HG03045 (cell line): ENCODE measurements around the gene RSPH9.
A peak's percentile ranks its signal among the peaks of the same experiment; 100 is the strongest.
"Not testable (repeated sequence)": the region's sequence is repeated elsewhere in the genome, so short reads cannot be mapped to it uniquely, and the experiment has no call there.

Experiments
- ATAC-seq: cut with Tn5 transposase; IDR thresholded peaks from one replicate; pipeline ENCODE4 v1.9.1; 2021; ENCODE audit warnings: mild to moderate bottlenecking, moderate library complexity; ENCODE audit not compliant: unreplicated experiment

RSPH9 gene

GRCh38 chr6:43682724-43683429 is 38.0 kb downstream of the RSPH9 start:
- ATAC-seq: no peak

GRCh38 chr6:43683708-43684455 is 39.0 kb downstream of the RSPH9 start:
- ATAC-seq: no peak

- ATAC-seq: no peak
These were observed 42.2 kb downstream of the RSPH9 start for GRCh38 chr6:43687079-43687436.

GRCh38 chr6:43687437-43688347 is 42.9 kb downstream of the RSPH9 start, which contains the start of gene MRPS18A:
Gene MRPS18A (minus strand): TSS chr6:43687791. CDS start chr6:43687779, 12 bp downstream.
- ATAC-seq: peak; percentile 87

GRCh38 chr6:43689421-43689820 is 44.6 kb downstream of the RSPH9 start:
- no peak for ATAC-seq

- no peak for ATAC-seq
These were observed 50.6 kb downstream of the RSPH9 start for GRCh38 chr6:43695215-43695966.

GRCh38 chr6:43695967-43696291 is 51.1 kb downstream of the RSPH9 start:
- ATAC-seq: no peak

GRCh38 chr6:43697421-43697820 is 52.6 kb downstream of the RSPH9 start:
- no peak for ATAC-seq

GRCh38 chr6:43698584-43699349 is 53.9 kb downstream of the RSPH9 start:
- ATAC-seq: no peak

GRCh38 chr6:43699564-43700186 is 54.8 kb downstream of the RSPH9 start:
- ATAC-seq: no peak

GRCh38 chr6:43700939-43701560 is 56.2 kb downstream of the RSPH9 start:
- not testable (repeated sequence) for ATAC-seq

GRCh38 chr6:43702171-43702533 is 57.3 kb downstream of the RSPH9 start:
- ATAC-seq: no peak

GRCh38 chr6:43702534-43703440 is 58.0 kb downstream of the RSPH9 start:
- no peak for ATAC-seq

- ATAC-seq: no peak
These were observed 58.9 kb downstream of the RSPH9 start for GRCh38 chr6:43703512-43704429.

GRCh38 chr6:43705996-43706395 is 61.2 kb downstream of the RSPH9 start:
- ATAC-seq: no peak

- no peak for ATAC-seq
These were observed 62.0 kb downstream of the RSPH9 start for GRCh38 chr6:43706788-43707187.

GRCh38 chr6:43707269-43707668 is 62.4 kb downstream of the RSPH9 start:
- no peak for ATAC-seq
